NCI-H524 (cell line): ENCODE results near the gene DSTN.
A peak's percentile ranks its signal among the peaks of the same experiment; 100 is the strongest.

Source experiments
- DNase-seq, 2 experiments: peaks; one replicate each; lab custom pipeline; 2025; lab: John Stamatoyannopoulos, UW

DSTN gene

GRCh38 chr20:17549131-17549530 lies 20.7 kb upstream of the DSTN start:
- DNase-seq, result no peak

DNA sequence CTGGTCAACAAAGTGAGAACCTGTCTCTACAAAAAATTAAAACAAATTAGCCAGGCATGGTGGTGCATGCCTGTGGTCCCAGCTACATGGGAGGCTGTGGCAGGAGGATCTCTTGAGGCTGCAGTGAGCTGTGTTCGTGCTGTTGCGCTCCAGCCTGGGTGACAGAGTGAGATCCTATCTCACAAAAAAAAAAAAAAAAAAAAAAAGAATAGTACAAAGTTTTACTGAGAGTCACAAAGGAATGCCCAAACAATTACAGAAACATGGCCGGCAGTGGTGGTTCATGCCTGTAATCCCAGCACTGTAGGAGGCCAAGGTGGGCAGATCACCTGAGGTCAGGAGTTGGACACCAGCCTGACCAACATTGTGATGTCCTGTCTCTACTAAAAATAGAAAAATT lies 14.8 kb upstream of the DSTN start:
- no peak for DNase-seq

GRCh38 chr20:17556837-17557674 lies 12.8 kb upstream of the DSTN start:
- DNase-seq, result no peak

DNA sequence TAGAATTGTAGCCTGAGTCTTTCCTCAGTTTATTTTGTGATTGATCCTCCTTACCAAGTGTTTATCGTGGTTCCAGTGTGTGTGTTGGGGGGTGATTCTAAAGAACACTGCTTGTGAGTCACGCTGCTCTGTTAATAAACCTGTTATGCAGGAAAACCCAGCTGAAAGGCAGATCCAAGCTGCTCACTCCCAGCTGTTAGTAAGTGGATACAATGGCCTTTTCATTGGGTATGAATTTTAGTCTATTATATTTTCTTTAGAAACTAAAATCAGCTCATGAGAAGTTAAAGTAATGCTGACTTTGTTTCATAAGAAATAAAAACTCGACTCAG lies 12.2 kb upstream of the DSTN start:
- DNase-seq, result no peak

DNA sequence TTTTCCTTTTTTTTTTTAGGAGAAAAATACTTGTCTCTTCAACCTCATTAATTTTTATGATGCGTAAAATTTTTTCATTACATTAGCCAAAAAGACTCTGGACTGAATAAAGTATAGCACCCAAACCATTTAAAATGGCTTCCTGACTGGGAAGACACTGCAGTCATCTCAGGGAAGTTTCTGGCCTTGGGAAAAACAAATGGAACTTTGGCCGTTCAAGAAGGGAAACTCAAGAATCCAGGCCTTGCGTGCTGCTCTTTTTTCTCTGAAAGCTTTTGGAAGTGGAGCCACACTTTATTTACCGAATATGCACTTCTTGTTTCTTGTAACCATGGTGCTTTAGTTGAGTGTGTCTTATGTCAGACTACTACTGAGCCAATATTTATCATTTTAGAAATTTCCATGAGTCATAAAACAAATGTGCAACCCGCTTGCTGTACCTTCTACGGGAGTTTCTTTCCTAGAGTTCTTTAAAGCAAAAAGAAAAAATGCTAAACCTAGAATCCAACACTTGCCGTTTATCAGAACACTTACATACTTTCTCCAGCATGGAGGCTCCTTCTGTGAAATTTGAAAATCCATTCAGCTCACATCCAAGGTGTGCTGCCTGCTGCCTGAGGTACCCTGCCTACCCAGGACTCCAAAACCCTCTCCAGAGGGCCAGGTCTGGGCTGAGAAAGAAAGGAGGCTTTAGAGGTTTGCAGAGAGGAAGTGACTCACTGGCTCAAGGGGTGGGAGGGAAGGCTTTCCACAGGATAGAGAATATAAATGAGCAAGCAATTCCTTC lies 11.5 kb upstream of the DSTN start:
- DNase-seq, result no peak

- no peak for DNase-seq
These were observed 11.0 kb upstream of the DSTN start for GRCh38 chr20:17558941-17559304.

- no peak for DNase-seq
These were observed 10.5 kb upstream of the DSTN start for GRCh38 chr20:17559338-17559737.

GRCh38 chr20:17560344-17561074 lies 9.4 kb upstream of the DSTN start:
- DNase-seq, result no peak

GRCh38 chr20:17562804-17563305 lies 7.0 kb upstream of the DSTN start:
- no peak for DNase-seq

- no peak for DNase-seq
These were observed 4.6 kb upstream of the DSTN start for GRCh38 chr20:17565169-17565845.

DNA sequence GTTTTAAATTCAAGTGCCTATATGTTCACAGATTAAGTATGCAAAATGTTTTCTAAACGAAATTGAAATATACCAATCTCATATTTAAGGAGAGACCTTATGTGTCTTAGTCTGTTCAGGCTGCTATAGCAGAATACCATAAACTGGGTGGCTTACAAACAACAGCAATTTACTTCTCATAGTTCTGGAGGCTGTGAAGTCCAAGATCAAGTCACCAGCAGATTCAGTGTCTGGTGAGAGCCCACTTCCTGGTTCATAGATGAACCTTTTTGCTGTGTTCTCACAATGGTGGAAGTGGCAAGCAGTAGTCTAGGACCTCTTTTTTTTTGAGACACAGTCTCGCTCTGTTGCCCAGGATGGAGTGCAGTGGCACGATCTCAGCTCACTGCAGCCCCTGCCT lies 3.5 kb upstream of the DSTN start:
- DNase-seq, result no peak

- no peak for DNase-seq
These were observed 1.7 kb upstream of the DSTN start for GRCh38 chr20:17568045-17568788.

- peak in 1 of 2 experiments; percentile 55 for DNase-seq
These were observed 828 bp upstream of the DSTN start for GRCh38 chr20:17568972-17569521.

- peak; percentile 55 to 60 for DNase-seq
These were observed 675 bp downstream of the DSTN start for GRCh38 chr20:17570347-17571152.

GRCh38 chr20:17571153-17571527 lies 1.3 kb downstream of the DSTN start:
- DNase-seq, result no peak

GRCh38 chr20:17572034-17572638 lies 2.3 kb downstream of the DSTN start:
- DNase-seq, result peak in 1 of 2 experiments; percentile 54

DNA sequence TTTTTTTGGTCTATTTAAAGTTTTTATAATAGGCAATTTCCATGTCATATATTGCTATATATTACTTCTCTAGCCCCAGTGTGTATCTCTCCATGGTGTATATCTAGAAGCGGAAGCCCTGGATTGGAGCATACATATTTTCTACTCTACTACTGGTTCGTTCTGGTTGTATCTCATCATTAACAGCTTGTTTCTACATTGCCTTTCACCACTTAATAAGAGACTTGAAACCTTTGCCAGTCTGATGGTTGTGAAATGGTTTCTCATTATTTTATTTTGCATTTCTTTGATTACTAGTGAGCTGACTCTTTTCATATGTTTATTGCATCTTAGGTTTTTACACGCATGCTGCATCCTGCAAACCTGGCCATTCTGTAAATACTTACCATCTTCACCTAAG lies 3.6 kb downstream of the DSTN start:
- no peak for DNase-seq

- no peak for DNase-seq
These were observed 6.3 kb downstream of the DSTN start for GRCh38 chr20:17576215-17576614.

DNA sequence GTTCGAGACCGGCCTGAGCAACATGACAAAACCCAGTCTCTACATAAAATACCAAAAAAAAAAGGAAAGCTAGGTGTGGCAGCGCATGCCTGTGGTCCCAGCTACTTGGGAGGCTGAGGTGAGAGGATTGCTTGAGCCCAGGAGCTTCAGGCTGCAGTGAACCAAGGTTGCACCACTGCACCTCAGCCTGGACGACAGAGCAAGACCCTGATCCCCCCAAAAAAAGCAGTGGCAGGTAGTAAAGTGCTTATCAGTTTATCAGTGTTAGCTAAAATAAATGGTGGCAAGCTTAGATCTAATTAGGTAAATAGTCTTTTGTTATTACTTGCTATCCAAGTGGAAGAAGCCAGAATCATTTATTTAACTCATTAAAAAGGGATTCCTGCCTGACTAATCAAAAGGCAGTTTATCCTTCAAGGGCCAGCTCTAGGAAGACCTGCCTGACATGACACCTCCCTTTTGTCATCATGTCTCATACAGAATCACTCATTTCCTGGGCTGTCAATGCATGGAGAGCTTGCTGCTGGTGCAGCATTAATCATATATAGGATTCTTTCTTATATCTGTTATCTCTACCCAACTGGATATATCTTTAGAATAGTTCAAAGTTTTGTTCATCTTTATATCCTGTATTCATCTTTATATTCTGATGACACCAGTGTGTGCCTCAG lies 9.6 kb downstream of the DSTN start:
- no peak for DNase-seq
